ENCODE data around the gene ERBIN. TPM values are rescaled to one million over a fixed set of nuclear protein-coding genes. Genes with fewer than 3 reads are reported as not detected.

ERBIN gene
- total and polyA plus RNA-seq, 2 of the 13 experiments (the other 11 are each of a cell fraction or from before 2014, with no cell fraction given), result 14.4 to 41.7 TPM

- ChIA-PET POLR2A (no interaction called here), CTCF (ENCODE audit: low intra/inter-chr PET ratio, low total read pairs) (no interaction called here)
- no peak overlapping the region for H3K27ac ChIP-seq (ENCODE audit: extremely low read length, insufficient read depth, low read length)
- FAIRE-seq (no peak), ATAC-seq (no peak), DNase-seq (ENCODE audit: low spot score) (no peak)
- H2AFZ ChIP-seq (ENCODE audit: low read length), result no peak overlapping the region
- no peaks in the 10 kb centered on the region for H3K27me3 ChIP-seq (ENCODE audit: control insufficient read depth in 1 of 2, insufficient read depth in 2 of 2, low read length in 2 of 2)
- in situ Hi-C loops (cut with HindIII; ENCODE audit: extremely low pct_ligation_motif_present, low pct_unique_long_range_greater_than_20kb), result no loop called here
- no peak overlapping the region for H3K4me3 ChIP-seq (replicated peaks in 1 of 3; ENCODE audit: insufficient read depth in 1 of 3, low read depth in 2 of 3, low read length in 3 of 3)
- H3K4me1 ChIP-seq (ENCODE audit: insufficient read depth, low read length), result peaks cover 20% of the 10 kb centered on the region
- BruUV-seq (replicated peaks), result no TSS peak
- no peaks in the 10 kb centered on the region for H3K9me3 ChIP-seq (ENCODE audit: low read length)
- intact Hi-C loops (cut with micrococcal nuclease; ENCODE audit: unreplicated experiment), result no loop called here
- H4K20me1 ChIP-seq (ENCODE audit: insufficient read depth, low read length), result peaks cover 29% of the 10 kb centered on the region
- no peak overlapping the region for H3K4me2 ChIP-seq (ENCODE audit: low read depth, low read length)
- H3K79me2 ChIP-seq (ENCODE audit: insufficient read depth, low read length), result peaks cover 85% of the 10 kb centered on the region
- WGBS (ENCODE audit: low lambda C conversion rate), result 93% methylated on average over 2 of the region's 2 CpGs
- 0 out of 5 replicates have a peak, but pooled peaks cover 0 to 3% of the 10 kb centered on the region in 2 experiments for H3K36me3 ChIP-seq (replicated peaks in 1 of 2; ENCODE audit: control insufficient read depth in 1 of 2, insufficient read depth in 2 of 2, low read length in 2 of 2)
- no peak overlapping the region for H3K9ac ChIP-seq (ENCODE audit: insufficient read depth, low read depth, low read length)
- TF ChIP-seq ZNF234 (CRISPR knock-in tag; conservative IDR thresholded peaks at IDR 0.05) (no peak), BCL6 (CRISPR knock-in tag; IDR thresholded peaks at IDR 0.05) (peak; percentile 94), PATZ1 (CRISPR knock-in tag; IDR thresholded peaks at IDR 0.05) (peak; percentile 54; the same call in 1 of the 2 replicates)
Measured at GRCh38 chr5:65969539-65970393, 43.4 kb downstream of the ERBIN start.

All from HepG2 (cell line).